ENCODE data around the gene NKAIN1. TPM values are rescaled to one million over a fixed set of nuclear protein-coding genes. Genes with fewer than 3 reads are reported as not detected.

Gene NKAIN1
- total RNA-seq, 1 experiment from 2014 or later: 1.7 TPM

- no peak for ATAC-seq
- no peak for TF ChIP-seq REST (IDR thresholded peaks at IDR 0.05; ENCODE audit: insufficient read depth in 1 of 2, low read depth in 2 of 2, low read length in 1 of 2)
- no peak for TF ChIP-seq POLR2AphosphoS5 (IDR thresholded peaks at IDR 0.05; ENCODE audit: low read depth, low read length)
- no peak for TF ChIP-seq CTCF (IDR thresholded peaks at IDR 0.05)
- no peak for TF ChIP-seq SIN3A (IDR thresholded peaks at IDR 0.05; ENCODE audit: borderline replicate concordance, insufficient read depth, low read depth, low read length)
- no peak for TF ChIP-seq TCF7L2 (IDR thresholded peaks at IDR 0.05; ENCODE audit: low read depth, low read length)
- Histone ChIP-seq H3K9me3 (ENCODE audit: control insufficient read depth, insufficient read depth, low read depth, low read length) (no peaks in the 10 kb centered on the region), H3K27me3 (ENCODE audit: control insufficient read depth, insufficient read depth, low read length) (no peaks in the 10 kb centered on the region), H3K4me1 (ENCODE audit: control insufficient read depth, insufficient read depth, low read length) (no peaks in the 10 kb centered on the region), H3K36me3 (ENCODE audit: control insufficient read depth, insufficient read depth, low read length) (no peaks in the 10 kb centered on the region), H3K4me3 (ENCODE audit: low read depth in 2 of 2, low read length in 2 of 2) (no peak overlapping the region), H3K27ac (ENCODE audit: low read length) (no peak overlapping the region)
- ChIA-PET POLR2A (no interaction called here), CTCF (no interaction called here)
- intact Hi-C loops (cut with micrococcal nuclease; ENCODE audit: unreplicated experiment): no loop called here
- no TSS peak for BruUV-seq (replicated peaks)
- in situ Hi-C loops (cut with HindIII; ENCODE audit: low pct_unique_long_range_greater_than_20kb, low sequenced_read_pairs): no loop called here
- no peak for DNase-seq (ENCODE audit: low read depth, low spot score)
These were observed 96.2 kb downstream of the NKAIN1 start for GRCh38 chr1:31143455-31143854.

GRCh38 chr1:31142406-31142805 is 97.3 kb downstream of the NKAIN1 start:
- Histone ChIP-seq H3K36me3 (ENCODE audit: control insufficient read depth, insufficient read depth, low read length) (no peaks in the 10 kb centered on the region), H3K4me3 (ENCODE audit: low read depth in 2 of 2, low read length in 2 of 2) (no peak overlapping the region), H3K27ac (ENCODE audit: low read length) (no peak overlapping the region), H3K9me3 (ENCODE audit: control insufficient read depth, insufficient read depth, low read depth, low read length) (no peaks in the 10 kb centered on the region), H3K4me1 (ENCODE audit: control insufficient read depth, insufficient read depth, low read length) (no peaks in the 10 kb centered on the region), H3K27me3 (ENCODE audit: control insufficient read depth, insufficient read depth, low read length) (no peaks in the 10 kb centered on the region)
- ChIA-PET CTCF (interaction anchor here (0.7 kb wide), 1 partner anchor 340 kb away, joined by 6 read pairs; no protein-coding TSS in a partner anchor), POLR2A (no interaction called here)
- no peak for ATAC-seq
- no TSS peak for BruUV-seq (replicated peaks)
- in situ Hi-C loops (cut with HindIII; ENCODE audit: low pct_unique_long_range_greater_than_20kb, low sequenced_read_pairs) (no loop called here), intact Hi-C loops (cut with micrococcal nuclease; ENCODE audit: unreplicated experiment) (no loop called here)
- TF ChIP-seq POLR2AphosphoS5 (IDR thresholded peaks at IDR 0.05; ENCODE audit: low read depth, low read length) (no peak), TCF7L2 (IDR thresholded peaks at IDR 0.05; ENCODE audit: low read depth, low read length) (no peak), SIN3A (IDR thresholded peaks at IDR 0.05; ENCODE audit: borderline replicate concordance, insufficient read depth, low read depth, low read length) (no peak), CTCF (IDR thresholded peaks at IDR 0.05) (no peak), REST (IDR thresholded peaks at IDR 0.05; ENCODE audit: insufficient read depth in 1 of 2, low read depth in 2 of 2, low read length in 1 of 2) (no peak)
- DNase-seq (ENCODE audit: low read depth, low spot score): no peak
